GM19239 (cell line): Measurements from ENCODE around the gene ALX3.
A peak's percentile ranks its signal among the peaks of the same experiment; 100 is the strongest.

Source experiments
- DNase-seq: peaks from one replicate; pipeline ENCODE4 v3.0.0; 2011; ENCODE audit warnings: low spot score; ENCODE audit not compliant: insufficient read length
- FAIRE-seq: peaks from 2 replicates; lab custom pipeline; 2011; peaks lifted over from hg19 to GRCh38; lab: Jason Lieb, UNC

Gene ALX3

DNA sequence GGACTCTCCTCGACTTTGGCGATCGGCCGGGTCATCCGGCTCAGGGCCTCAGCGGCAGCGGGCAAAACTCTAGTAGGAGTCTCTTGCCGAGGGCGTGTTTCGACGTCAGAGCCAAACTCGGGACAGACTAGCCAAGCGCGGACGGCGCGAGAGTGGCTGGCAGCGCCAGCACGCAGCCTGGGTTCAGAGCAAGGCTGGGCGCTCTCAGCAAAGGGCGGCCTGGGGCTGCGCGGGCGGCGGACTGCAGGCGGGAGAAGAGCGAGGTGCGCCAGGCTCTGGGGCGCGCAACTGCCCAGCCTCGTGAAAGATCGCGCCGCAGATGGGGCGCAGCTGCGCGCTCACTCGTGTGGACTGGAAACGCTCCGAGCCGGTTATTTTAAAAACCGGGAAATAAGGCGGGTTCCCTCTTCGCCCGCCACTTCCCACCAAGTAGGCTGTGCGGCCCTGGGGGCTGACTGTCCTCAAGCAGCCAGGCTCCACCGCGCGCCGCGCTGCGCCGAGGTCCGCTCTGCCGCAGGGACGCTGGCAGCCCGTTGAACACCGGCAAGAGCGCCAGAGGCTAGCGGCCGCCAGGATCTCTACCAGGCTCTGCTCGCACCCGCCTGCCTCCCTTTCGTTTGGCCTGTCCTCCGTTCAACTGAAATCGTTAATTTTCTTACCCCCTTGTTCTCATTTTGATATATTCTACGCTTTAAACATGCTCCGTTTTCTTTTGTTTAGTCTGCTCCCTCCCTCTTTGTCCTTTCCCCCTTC is 2.4 kb downstream of the ALX3 start:
- FAIRE-seq (no peak), DNase-seq (no peak)

DNA sequence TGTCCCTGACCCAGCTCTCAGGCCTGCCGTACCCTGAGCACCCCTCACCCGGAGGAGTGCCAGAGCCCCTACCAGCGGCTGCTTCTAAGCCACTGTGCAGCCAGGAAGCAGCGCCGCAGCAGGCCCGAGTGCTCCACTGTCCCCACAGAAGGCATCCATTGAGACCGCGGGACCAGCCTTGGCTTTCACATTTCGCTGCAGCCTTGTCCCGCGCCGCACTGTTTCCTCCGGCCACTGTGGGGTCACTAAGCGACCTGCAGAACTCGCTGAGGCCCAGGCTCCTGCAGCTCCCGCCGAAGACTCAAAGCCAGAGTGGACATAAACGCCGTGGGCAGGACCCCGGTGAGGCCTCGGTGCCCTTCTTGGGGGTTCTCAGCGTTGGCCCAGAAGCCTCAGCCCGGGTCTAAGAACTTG is 3.0 kb downstream of the ALX3 start:
- DNase-seq (no peak), FAIRE-seq (no peak)

GRCh38 chr1:110065841-110066240 is 4.6 kb downstream of the ALX3 start:
- DNase-seq (no peak), FAIRE-seq (no peak)

DNA sequence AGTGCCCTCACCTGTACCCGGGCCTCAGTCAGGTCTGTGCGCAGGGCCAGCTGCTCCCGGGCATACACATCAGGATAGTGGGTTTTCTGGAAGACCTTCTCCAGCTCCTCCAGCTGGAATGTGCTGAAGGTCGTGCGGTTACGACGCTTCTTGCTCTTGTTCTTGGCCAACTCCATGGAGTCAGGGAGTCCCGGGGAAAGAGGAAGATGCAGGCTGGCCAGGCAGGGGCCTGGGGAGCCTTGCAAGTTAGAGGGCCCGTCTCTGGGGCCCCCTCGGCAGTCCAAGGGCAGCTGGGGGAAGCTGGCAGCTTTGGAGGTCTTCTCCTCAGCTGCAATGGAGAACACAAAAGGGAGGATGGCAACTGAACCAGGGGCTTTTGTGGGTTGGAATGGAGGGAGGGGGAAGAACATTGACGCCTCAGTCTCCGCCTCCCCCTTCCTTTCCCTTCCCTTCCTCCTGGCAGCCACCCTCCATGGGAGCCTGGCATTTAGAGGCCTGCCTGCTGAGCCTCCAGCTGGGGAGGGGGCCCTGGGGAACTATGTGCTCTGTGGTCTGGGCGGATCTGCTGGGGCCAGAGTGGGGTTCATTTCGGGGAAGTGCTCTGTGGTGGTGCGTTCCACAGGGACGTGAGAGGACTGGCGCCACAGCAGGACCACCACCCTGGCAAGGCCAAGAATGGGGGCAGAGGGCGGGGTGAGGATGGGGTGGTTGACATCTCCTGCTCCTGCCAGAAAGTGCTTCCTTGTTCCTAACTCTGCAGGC is 5.7 kb downstream of the ALX3 start:
- FAIRE-seq: no peak
- no peak for DNase-seq

- DNase-seq (no peak), FAIRE-seq (no peak)
These were observed 6.7 kb downstream of the ALX3 start for GRCh38 chr1:110063781-110064180.

DNA sequence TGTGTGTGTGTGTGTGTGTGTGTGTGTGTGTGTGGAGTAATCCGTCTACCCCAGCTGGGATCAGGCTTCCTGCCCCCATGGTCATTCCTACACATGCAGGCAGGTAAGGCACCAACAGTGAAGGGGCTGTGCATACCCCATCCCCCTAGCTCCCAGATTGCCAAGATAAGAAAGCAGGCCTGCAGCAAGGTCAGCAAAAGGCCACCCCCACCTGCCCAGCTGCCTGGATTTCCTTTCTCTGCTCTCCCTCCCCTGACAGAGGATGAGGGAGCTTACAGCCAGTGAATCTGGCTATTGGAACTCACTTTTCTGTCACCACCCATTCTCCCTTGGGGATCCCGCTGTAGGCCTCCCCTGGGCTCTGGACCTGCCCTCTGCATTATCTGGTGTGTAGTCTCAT is 7.9 kb downstream of the ALX3 start:
- DNase-seq: no peak
- no peak for FAIRE-seq

DNA sequence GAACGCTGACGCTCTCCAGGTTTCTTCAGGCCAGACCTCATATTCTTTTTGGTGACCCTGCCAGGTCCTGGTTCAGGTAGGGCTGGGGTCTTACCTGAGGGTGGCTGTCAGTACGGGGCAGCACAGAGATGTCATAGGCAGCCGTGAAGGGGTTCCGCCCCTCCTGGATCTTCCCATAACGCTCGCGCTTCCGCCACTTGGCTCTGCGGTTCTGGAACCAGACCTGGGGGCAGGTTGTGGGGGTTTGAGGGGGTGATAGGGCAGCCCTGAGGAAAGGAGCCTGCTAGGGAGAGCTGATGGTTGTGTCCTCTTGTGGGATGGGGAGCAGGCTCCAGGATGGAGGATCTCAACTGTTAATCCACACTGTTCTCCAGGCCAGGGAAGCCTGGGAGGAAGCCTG is 9.1 kb downstream of the ALX3 start:
- DNase-seq: no peak
- FAIRE-seq: no peak

DNA sequence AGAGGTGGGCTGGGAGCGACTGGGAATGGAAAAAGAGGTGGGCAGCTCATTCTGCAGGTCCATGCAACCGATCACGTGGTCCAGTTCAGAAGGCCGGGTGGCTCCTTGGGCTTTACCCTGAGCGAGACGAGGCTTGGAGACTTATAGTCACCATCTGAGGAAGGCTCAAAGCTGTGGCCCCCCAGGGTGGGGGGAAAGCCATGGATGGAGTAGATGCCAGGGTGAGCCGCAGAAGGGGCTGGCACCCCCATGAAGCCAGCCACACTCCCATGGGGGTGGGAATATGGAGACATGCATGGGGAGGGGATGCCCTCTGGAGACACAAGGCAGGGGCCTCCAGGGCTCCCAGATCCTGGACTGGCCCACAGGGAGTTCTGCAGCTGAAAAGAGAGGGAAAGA is 9.8 kb downstream of the ALX3 start:
- no peak for DNase-seq
- FAIRE-seq: no peak

DNA sequence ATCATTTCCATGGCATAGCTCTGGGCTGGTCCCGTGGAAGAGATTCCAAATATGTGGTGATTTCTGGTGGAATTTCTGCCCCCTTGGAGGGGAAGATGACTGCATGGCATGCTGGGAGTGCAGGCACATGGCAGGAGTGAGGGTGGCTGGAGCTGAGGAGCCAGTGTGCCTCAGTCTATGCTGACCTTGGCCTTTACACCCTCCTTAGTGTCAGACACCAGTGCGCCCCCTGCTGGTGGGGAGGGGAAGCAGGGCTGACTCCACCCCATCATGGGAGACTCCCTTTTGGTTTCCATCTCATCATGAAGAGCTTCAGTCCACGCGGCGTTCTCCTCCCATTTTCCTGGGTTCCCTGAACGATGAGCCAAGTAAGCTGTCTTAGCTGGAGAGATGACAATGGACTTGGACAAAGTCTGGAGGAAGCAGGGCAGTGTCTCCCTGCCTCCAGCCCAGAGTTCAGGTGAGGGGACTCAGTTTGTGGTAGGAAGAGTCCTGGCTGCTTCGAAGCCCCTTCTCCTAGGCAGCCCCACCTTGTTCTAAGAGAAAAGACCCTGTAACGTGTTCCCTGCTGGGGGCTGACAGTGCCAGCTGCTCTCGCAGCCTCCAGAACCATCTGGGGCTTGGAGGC is 10.3 kb downstream of the ALX3 start:
- DNase-seq (no peak), FAIRE-seq (peak; percentile 11)

- DNase-seq (no peak), FAIRE-seq (no peak)
These were observed 11.2 kb downstream of the ALX3 start for GRCh38 chr1:110059133-110059863.

DNA sequence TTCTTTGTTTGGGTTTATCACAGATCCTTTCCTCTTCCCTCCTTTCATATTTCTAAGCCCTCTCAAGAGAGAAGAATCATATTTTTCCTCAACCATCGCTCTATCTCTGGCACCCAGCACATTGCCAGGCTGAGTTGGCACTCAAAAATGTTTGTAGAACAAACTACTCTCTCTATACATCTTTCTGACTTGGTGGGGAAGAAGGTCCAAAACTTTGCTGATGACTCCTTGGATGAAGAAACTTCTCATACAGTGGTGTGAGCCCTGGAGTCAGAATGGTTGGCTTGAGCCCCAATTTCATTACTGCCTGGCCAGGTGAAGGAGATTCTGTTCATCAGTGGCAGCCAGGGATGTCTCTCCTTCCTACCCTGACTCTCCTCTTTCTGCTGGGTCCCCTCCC is 11.9 kb downstream of the ALX3 start:
- no peak for FAIRE-seq
- DNase-seq: no peak

DNA sequence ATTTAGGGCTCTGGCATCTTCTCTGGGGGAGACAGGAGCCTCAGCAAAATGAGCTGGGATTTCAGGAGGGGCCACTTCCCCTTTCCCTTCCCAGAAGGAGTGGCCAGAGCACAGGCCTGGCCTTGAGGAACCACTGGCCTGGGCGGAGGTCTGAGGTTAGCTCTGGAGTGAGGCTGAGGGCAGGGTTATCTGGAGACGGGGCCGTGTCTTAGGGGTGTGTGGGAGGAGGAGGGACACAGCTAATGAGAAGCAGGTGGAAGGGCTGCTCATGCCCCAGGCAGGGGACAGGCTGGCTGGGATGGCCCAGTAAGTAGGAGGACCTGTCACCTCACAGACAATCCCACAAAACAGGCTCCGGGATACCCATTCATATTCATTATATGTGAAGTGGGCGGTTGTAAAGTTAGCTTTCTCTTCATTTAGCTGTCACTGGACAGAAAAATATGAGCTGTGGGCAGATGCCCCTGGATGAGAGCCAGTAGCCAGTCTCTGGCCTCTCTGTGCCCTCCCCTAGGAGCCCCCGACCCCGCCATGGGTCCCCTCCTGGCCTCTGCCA is 12.4 kb downstream of the ALX3 start:
- no peak for FAIRE-seq
- no peak for DNase-seq

GRCh38 chr1:110056776-110057175 is 13.7 kb downstream of the ALX3 start:
- FAIRE-seq: no peak
- DNase-seq: no peak

GRCh38 chr1:110056285-110056683 is 14.2 kb downstream of the ALX3 start:
- DNase-seq (no peak), FAIRE-seq (no peak)

- DNase-seq (no peak), FAIRE-seq (no peak)
These were observed 14.8 kb downstream of the ALX3 start for GRCh38 chr1:110055493-110056284.

DNA sequence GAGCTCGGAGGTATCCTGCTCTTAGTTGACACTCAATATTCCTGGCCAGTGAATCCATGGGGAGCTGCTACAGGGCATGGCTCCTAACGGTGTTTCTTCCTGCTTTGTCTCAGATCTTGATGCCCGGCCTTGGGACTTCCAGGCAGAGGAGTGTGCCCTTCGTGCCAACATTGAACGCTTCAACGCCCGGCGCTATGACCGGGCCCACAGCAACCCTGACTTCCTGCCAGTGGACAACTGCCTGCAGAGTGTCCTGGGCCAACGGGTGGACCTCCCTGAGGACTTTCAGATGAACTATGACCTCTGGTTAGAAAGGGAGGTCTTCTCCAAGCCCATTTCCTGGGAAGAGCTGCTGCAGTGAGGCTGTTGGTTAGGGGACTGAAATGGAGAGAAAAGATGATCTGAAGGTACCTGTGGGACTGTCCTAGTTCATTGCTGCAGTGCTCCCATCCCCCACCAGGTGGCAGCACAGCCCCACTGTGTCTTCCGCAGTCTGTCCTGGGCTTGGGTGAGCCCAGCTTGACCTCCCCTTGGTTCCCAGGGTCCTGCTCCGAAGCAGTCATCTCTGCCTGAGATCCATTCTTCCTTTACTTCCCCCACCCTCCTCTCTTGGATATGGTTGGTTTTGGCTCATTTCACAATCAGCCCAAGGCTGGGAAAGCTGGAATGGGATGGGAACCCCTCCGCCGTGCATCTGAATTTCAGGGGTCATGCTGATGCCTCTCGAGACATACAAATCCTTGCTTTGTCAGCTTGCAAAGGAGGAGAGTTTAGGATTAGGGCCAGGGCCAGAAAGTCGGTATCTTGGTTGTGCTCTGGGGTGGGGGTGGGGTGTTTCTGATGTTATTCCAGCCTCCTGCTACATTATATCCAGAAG is 16.7 kb downstream of the ALX3 start:
- DNase-seq: peak; percentile 66
- FAIRE-seq: no peak

DNA sequence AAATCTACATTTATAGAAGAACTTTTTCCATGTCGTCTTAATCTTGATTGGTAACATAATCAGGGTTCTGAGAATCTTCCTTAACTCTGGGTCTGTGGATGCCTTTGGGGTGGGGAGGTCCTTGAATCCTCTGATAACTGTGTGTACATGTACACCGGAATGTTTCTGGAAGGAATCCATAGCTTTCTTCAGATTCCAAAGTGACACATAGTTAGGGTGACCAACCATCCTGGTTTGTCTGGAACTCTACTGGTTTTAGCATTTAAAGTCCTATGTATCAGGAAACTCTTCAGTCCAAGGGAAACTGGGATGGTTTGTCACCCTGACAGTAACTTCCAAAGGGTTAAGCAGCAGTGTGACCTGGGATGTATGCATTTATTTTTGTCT is 19.2 kb downstream of the ALX3 start:
- DNase-seq (no peak), FAIRE-seq (no peak)

DNA sequence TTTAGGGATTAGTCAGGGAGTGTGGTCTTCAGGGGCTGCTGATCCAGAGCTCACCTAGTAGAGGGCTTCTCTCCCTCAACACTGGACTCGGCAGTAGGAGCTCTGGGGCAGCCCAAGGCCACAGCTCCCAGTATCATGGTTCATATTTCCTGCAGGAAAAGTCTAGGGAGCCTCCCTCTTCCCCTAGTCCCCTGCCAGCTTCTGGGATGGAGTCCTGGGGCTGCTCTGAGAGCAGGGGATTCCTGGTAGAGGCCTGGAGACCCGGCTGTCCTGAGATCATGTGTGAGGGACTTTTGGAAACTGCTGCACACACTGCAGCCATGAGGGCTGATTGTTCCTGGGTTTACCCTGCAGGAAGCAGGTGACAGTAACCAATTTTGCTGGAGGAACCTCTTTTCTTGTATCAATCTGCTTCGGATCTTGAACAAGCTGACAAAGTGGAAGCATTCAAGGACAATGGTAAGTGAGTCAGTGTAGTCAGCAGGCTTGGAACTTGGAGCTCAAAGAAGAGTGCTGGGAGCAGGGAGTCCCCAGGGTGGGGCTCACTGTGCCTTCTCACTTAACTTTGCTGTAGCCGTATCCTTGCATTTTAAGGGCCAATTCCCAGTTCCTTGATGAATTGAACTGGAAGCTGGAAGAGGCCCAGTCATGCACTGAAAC is 19.7 kb downstream of the ALX3 start:
- FAIRE-seq (no peak), DNase-seq (no peak)
